D721Med (cell line): Measurements from ENCODE around the gene DOCK9.

Source experiments
- DNase-seq: peaks from one replicate; pipeline ENCODE4 v3.0.0; 2011; ENCODE audit warnings: low spot score; ENCODE audit not compliant: insufficient read length
- FAIRE-seq: peaks from 2 replicates; lab custom pipeline; 2011; peaks lifted over from hg19 to GRCh38; lab: Jason Lieb, UNC
- CTCF ChIP-seq: IDR thresholded peaks from 2 replicates; pipeline ENCODE4 v1.5.1; 2012; ENCODE audit warnings: mild to moderate bottlenecking, control low read depth; ENCODE audit not compliant: insufficient read depth; ENCODE audit errors: missing control alignments

Gene DOCK9

GRCh38 chr13:98927951-98928927 lies 49.6 kb downstream of the DOCK9 start:
- TF ChIP-seq CTCF, result no peak
- no peak for FAIRE-seq
- DNase-seq, result no peak

- FAIRE-seq (no peak), DNase-seq (no peak)
Observed at GRCh38 chr13:98925949-98926348, 51.9 kb downstream of the DOCK9 start.

GRCh38 chr13:98923641-98924397 lies 54.0 kb downstream of the DOCK9 start:
- TF ChIP-seq CTCF, result no peak
- FAIRE-seq (peak; percentile 98), DNase-seq (no peak)

More at GRCh38 chr13:98925949-98926348, 51.9 kb downstream of the DOCK9 start:
- TF ChIP-seq CTCF, result no peak

- FAIRE-seq (no peak), DNase-seq (no peak)
- no peak for TF ChIP-seq CTCF
Observed at GRCh38 chr13:98922306-98922705, 55.6 kb downstream of the DOCK9 start.

GRCh38 chr13:98921786-98922185 lies 56.1 kb downstream of the DOCK9 start:
- DNase-seq, result no peak
- FAIRE-seq, result no peak
- TF ChIP-seq CTCF, result no peak

- FAIRE-seq (no peak), DNase-seq (no peak)
- TF ChIP-seq CTCF, result no peak
Observed at GRCh38 chr13:98921015-98921580, 56.8 kb downstream of the DOCK9 start.
